HepG2 (cell line): ENCODE results near the gene SEPHS2. TPM values are rescaled to one million over a fixed set of nuclear protein-coding genes. Genes with fewer than 3 reads are reported as not detected.

Experiments
- BRD4 ChIP-seq: sonication (generic); formaldehyde crosslinking; IDR thresholded peaks from 2 replicates; pipeline ENCODE4 v1.4.0; 2020; ENCODE audit warnings: missing genetic modification reagents
- CC2D1A ChIP-seq: sonication (generic); formaldehyde crosslinking; IDR thresholded peaks from 2 replicates; pipeline ENCODE4 v1.8.1; 2023; ENCODE audit warnings: mild to moderate bottlenecking, missing genetic modification reagents
- ETV5 ChIP-seq: IDR thresholded peaks from 2 replicates; pipeline ENCODE4 v1.6.1; 2018; ENCODE audit warnings: missing biosample characterization, missing genetic modification reagents, inconsistent platforms, borderline replicate concordance
- FOXO1 ChIP-seq: sonication (generic); formaldehyde crosslinking; IDR thresholded peaks from 2 replicates; pipeline ENCODE4 v1.4.0; 2020; ENCODE audit warnings: missing genetic modification reagents
- JUND ChIP-seq: sonication (generic); formaldehyde crosslinking; IDR thresholded peaks from 2 replicates; pipeline ENCODE4 v1.8.0; 2022; ENCODE audit warnings: mild to moderate bottlenecking, missing genetic modification reagents
- KDM2A ChIP-seq: sonication (generic); formaldehyde crosslinking; IDR thresholded peaks from 2 replicates; pipeline ENCODE4 v1.4.0; 2020; ENCODE audit warnings: low read depth, missing genetic modification reagents, borderline replicate concordance
- NFIB ChIP-seq: sonication (generic); formaldehyde crosslinking; IDR thresholded peaks from 2 replicates; pipeline ENCODE4 v1.9.0; 2021; ENCODE audit warnings: missing genetic modification reagents, mild to moderate bottlenecking, borderline replicate concordance
- NFKB2 ChIP-seq: sonication (generic); formaldehyde crosslinking; IDR thresholded peaks from 2 replicates; pipeline ENCODE4 v1.4.0; 2020; ENCODE audit warnings: missing genetic modification reagents, borderline replicate concordance
- WIZ ChIP-seq: sonication (generic); formaldehyde crosslinking; IDR thresholded peaks from 2 replicates; pipeline ENCODE4 v1.5.1; 2020; ENCODE audit warnings: mild to moderate bottlenecking, missing genetic modification reagents
- YEATS2 ChIP-seq: sonication (generic); formaldehyde crosslinking; IDR thresholded peaks from 2 replicates; pipeline ENCODE4 v1.4.0; 2020; ENCODE audit warnings: missing genetic modification reagents, borderline replicate concordance
- ZNF264 ChIP-seq: sonication (generic); formaldehyde crosslinking; IDR thresholded peaks from 2 replicates; pipeline ENCODE4 v1.4.0; 2020; ENCODE audit warnings: missing genetic modification reagents
- ZNF549 ChIP-seq: sonication (generic); formaldehyde crosslinking; IDR thresholded peaks from 2 replicates; pipeline ENCODE4 v1.5.0; 2020; ENCODE audit warnings: missing genetic modification reagents
- ZNF720 ChIP-seq: sonication (generic); formaldehyde crosslinking; IDR thresholded peaks from 2 replicates; pipeline ENCODE4 v1.4.0; 2020; ENCODE audit warnings: missing genetic modification reagents
- ZSCAN30 ChIP-seq: sonication (generic); formaldehyde crosslinking; IDR thresholded peaks from 2 replicates; pipeline ENCODE4 v1.5.0; 2020; ENCODE audit warnings: mild to moderate bottlenecking, missing genetic modification reagents
- polyA plus RNA-seq, 8 experiments: library from polyadenylated mRNA; depleted of rRNA in 3 of 8; stranded (reverse) in 7 of 8; unstranded in 1 of 8; fragments of >200 nt; fragmentation: Illumina TruSeq in 4 of 8; extraction: Trizol in 4 of 8; gene quantifications; 2 replicates each; pipeline versions ENCODE4 v1.2.1 to v1.2.3, GENCODE V29; 2011 to 2016; ENCODE audit warnings: low read depth in 4 of 8, missing spikeins in 1 of 8, mixed read lengths in 1 of 8; ENCODE audit not compliant: insufficient read depth in 1 of 8
- total RNA-seq, 5 experiments: library from RNA; depleted of rRNA; stranded (reverse); fragments of >200 nt; fragmentation: Illumina TruSeq; extraction: Trizol; gene quantifications; 2 replicates each; pipeline ENCODE4 v1.2.3, GENCODE V29; 2016; ENCODE audit warnings: low read depth in 1 of 5
- TF ChIP-seq, protein P1 (sequence below): fragments of 450-650 bp; IDR thresholded peaks from 2 replicates; pipeline ENCODE4 v1.6.1; 2017
- TF ChIP-seq, protein P2 (sequence below): sonication (generic); formaldehyde crosslinking; IDR thresholded peaks from 2 replicates; pipeline ENCODE4 v1.9.0; 2021; ENCODE audit warnings: mild to moderate bottlenecking, missing genetic modification reagents
- TF ChIP-seq, protein P3 (sequence below): sonication (generic); formaldehyde crosslinking; IDR thresholded peaks from 2 replicates; pipeline ENCODE4 v1.4.0; 2020; ENCODE audit warnings: missing genetic modification reagents, borderline replicate concordance

Gene SEPHS2
- total and polyA plus RNA-seq, 2 of the 13 experiments (the other 11 are each of a cell fraction or from before 2014, with no cell fraction given): 20.7 to 127 TPM

DNA sequence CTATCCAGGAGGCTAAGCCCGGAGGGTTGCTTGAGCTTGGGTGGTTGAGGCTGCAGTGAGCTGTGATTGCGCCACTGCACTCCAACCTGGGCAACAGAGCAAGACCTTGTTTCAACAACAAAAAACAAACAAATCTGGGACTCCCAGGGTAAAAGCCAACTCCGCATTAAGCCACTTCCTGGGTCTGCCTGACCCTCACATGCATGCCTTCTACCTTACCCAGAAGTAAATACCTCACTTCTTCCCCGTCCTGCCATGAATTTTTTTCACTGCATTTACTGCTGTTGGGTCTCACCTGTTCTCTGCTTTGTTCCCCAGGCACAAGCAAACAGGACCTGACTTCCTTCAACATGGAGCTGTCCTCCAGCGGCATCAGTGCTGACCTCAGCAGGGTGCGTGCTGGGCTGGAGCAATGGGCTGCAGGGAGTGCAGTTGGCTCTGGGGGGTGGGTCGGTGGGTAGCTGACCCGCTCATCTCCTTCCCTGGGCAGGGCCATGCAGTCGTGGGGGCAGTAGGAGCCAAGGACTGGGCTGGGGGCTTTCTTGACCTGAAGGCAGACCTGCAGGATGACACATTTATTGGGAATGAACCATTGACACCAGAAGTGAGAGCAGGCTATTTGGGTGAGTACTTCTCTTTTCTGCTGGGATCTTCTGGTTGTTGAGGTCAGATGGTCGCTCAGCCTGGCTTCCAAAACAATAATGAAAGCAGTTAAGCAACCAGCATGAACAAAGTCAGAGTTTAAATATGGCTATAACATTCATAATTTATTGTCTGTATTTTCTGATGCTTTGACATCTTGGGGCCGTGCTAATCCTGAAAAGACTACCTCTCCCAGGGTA lies 43.3 kb upstream of the SEPHS2 start (continued):
- TF ChIP-seq KDM2A (CRISPR knock-in tag) (no peak; the same call in 1 of the 2 replicates), ZNF549 (CRISPR knock-in tag) (no peak), NFIB (no peak), JUND (CRISPR knock-in tag) (no peak), YEATS2 (CRISPR knock-in tag) (no peak), FOXO1 (CRISPR knock-in tag) (peak; percentile 68; the same call in 1 of the 2 replicates), BRD4 (CRISPR knock-in tag) (0 out of 2 replicates have a peak, but pooled peaks have one; percentile 50), ETV5 (CRISPR knock-in tag) (peak; percentile 82), ZSCAN30 (CRISPR knock-in tag) (no peak), ZNF720 (CRISPR knock-in tag) (no peak), WIZ (CRISPR knock-in tag) (0 out of 2 replicates have a peak, but pooled peaks have one; percentile 34), ZNF264 (CRISPR knock-in tag) (peak; percentile 86), NFKB2 (peak; percentile 58; the same call in 1 of the 2 replicates), CC2D1A (no peak)
- TF ChIP-seq, protein P1, sequence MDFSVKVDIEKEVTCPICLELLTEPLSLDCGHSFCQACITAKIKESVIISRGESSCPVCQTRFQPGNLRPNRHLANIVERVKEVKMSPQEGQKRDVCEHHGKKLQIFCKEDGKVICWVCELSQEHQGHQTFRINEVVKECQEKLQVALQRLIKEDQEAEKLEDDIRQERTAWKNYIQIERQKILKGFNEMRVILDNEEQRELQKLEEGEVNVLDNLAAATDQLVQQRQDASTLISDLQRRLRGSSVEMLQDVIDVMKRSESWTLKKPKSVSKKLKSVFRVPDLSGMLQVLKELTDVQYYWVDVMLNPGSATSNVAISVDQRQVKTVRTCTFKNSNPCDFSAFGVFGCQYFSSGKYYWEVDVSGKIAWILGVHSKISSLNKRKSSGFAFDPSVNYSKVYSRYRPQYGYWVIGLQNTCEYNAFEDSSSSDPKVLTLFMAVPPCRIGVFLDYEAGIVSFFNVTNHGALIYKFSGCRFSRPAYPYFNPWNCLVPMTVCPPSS: no peak
- TF ChIP-seq, protein P2, sequence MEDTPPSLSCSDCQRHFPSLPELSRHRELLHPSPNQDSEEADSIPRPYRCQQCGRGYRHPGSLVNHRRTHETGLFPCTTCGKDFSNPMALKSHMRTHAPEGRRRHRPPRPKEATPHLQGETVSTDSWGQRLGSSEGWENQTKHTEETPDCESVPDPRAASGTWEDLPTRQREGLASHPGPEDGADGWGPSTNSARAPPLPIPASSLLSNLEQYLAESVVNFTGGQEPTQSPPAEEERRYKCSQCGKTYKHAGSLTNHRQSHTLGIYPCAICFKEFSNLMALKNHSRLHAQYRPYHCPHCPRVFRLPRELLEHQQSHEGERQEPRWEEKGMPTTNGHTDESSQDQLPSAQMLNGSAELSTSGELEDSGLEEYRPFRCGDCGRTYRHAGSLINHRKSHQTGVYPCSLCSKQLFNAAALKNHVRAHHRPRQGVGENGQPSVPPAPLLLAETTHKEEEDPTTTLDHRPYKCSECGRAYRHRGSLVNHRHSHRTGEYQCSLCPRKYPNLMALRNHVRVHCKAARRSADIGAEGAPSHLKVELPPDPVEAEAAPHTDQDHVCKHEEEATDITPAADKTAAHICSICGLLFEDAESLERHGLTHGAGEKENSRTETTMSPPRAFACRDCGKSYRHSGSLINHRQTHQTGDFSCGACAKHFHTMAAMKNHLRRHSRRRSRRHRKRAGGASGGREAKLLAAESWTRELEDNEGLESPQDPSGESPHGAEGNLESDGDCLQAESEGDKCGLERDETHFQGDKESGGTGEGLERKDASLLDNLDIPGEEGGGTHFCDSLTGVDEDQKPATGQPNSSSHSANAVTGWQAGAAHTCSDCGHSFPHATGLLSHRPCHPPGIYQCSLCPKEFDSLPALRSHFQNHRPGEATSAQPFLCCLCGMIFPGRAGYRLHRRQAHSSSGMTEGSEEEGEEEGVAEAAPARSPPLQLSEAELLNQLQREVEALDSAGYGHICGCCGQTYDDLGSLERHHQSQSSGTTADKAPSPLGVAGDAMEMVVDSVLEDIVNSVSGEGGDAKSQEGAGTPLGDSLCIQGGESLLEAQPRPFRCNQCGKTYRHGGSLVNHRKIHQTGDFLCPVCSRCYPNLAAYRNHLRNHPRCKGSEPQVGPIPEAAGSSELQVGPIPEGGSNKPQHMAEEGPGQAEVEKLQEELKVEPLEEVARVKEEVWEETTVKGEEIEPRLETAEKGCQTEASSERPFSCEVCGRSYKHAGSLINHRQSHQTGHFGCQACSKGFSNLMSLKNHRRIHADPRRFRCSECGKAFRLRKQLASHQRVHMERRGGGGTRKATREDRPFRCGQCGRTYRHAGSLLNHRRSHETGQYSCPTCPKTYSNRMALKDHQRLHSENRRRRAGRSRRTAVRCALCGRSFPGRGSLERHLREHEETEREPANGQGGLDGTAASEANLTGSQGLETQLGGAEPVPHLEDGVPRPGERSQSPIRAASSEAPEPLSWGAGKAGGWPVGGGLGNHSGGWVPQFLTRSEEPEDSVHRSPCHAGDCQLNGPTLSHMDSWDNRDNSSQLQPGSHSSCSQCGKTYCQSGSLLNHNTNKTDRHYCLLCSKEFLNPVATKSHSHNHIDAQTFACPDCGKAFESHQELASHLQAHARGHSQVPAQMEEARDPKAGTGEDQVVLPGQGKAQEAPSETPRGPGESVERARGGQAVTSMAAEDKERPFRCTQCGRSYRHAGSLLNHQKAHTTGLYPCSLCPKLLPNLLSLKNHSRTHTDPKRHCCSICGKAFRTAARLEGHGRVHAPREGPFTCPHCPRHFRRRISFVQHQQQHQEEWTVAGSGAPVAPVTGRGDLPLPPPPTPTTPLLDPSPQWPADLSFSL (CRISPR knock-in tag): no peak
- TF ChIP-seq, protein P3, sequence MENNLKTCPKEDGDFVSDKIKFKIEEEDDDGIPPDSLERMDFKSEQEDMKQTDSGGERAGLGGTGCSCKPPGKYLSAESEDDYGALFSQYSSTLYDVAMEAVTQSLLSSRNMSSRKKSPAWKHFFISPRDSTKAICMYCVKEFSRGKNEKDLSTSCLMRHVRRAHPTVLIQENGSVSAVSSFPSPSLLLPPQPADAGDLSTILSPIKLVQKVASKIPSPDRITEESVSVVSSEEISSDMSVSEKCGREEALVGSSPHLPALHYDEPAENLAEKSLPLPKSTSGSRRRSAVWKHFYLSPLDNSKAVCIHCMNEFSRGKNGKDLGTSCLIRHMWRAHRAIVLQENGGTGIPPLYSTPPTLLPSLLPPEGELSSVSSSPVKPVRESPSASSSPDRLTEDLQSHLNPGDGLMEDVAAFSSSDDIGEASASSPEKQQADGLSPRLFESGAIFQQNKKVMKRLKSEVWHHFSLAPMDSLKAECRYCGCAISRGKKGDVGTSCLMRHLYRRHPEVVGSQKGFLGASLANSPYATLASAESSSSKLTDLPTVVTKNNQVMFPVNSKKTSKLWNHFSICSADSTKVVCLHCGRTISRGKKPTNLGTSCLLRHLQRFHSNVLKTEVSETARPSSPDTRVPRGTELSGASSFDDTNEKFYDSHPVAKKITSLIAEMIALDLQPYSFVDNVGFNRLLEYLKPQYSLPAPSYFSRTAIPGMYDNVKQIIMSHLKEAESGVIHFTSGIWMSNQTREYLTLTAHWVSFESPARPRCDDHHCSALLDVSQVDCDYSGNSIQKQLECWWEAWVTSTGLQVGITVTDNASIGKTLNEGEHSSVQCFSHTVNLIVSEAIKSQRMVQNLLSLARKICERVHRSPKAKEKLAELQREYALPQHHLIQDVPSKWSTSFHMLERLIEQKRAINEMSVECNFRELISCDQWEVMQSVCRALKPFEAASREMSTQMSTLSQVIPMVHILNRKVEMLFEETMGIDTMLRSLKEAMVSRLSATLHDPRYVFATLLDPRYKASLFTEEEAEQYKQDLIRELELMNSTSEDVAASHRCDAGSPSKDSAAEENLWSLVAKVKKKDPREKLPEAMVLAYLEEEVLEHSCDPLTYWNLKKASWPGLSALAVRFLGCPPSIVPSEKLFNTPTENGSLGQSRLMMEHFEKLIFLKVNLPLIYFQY (CRISPR knock-in tag): no peak
